Measurements from ENCODE around the gene TMEM81. TPM values are rescaled to one million over a fixed set of nuclear protein-coding genes. Genes with fewer than 3 reads are reported as not detected.

Gene TMEM81
- total RNA-seq, 2 donors from 2014 or later = 4.9 to 6.2 TPM

DNA sequence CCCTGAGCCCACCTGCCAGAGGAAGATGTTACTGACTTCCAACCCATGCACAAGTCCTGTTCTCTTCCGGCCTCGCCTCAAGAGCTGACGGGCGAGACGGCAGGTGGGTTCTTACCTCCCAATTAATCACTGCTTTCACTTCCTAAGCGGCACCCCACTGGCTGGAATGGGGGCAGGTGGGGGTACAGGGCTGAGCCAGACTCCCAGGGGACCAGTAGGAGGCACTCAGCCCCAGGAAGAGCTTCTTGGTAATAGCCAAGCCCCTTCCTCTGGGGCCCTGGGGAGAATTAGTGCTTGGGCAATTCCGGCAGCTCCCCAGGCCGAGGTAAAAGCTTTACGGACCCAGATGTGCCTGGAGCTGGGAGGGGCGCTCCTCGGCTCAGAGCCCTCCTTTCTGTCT, 31.6 kb downstream of the TMEM81 start:
- H3K4me3 Mint-ChIP-seq = no peak overlapping the region
- peaks cover 20% of the 10 kb centered on the region for H3K27me3 ChIP-seq (ENCODE audit: control insufficient read depth, insufficient read depth, low read length, poor library complexity, severe bottlenecking)
- H3K36me3 ChIP-seq (ENCODE audit: control insufficient read depth, insufficient read depth, low read length) = no peaks in the 10 kb centered on the region
- H3K4me1 ChIP-seq (ENCODE audit: control insufficient read depth, insufficient read depth, low read length) = no peaks in the 10 kb centered on the region
- H3K9ac ChIP-seq (ENCODE audit: extremely low read depth, low read length, poor library complexity, severe bottlenecking) = no peak overlapping the region
- H3K27ac Mint-ChIP-seq = no peak overlapping the region
- 88 to 94% methylated on average over 6 to 11 of the region's 11 CpGs for WGBS, 2 experiments (ENCODE audit: insufficient coverage in 1 of 2, insufficient read length in 1 of 2)
- TF ChIP-seq CTCF (conservative IDR thresholded peaks at IDR 0.05) = no peak
- no peak overlapping the region for H3K27ac ChIP-seq (ENCODE audit: low read depth, low read length)
- no peaks in the 10 kb centered on the region for H3K4me1 Mint-ChIP-seq
- no peaks in the 10 kb centered on the region for H3K9me3 ChIP-seq (ENCODE audit: control insufficient read depth, low read length)
- DNase-seq = no peak
- H3K36me3 Mint-ChIP-seq (ENCODE audit: low read depth) = no peaks in the 10 kb centered on the region
- no peaks in the 10 kb centered on the region for H3K9me3 Mint-ChIP-seq
- peaks cover 34% of the 10 kb centered on the region for H3K27me3 Mint-ChIP-seq (ENCODE audit: insufficient read depth)
- H3K4me3 ChIP-seq (ENCODE audit: low read length) = no peak overlapping the region

GRCh38 chr1:205049479-205049878, 34.8 kb downstream of the TMEM81 start:
- 72 to 81% methylated on average over 4 to 6 of the region's 6 CpGs for WGBS, 2 experiments (ENCODE audit: insufficient coverage in 1 of 2, insufficient read length in 1 of 2)
- Mint-ChIP-seq H3K27ac (no peak overlapping the region), H3K4me1 (no peaks in the 10 kb centered on the region), H3K36me3 (ENCODE audit: low read depth) (no peaks in the 10 kb centered on the region), H3K27me3 (ENCODE audit: insufficient read depth) (peaks cover 55% of the 10 kb centered on the region), H3K9me3 (no peaks in the 10 kb centered on the region), H3K4me3 (no peak overlapping the region)
- Histone ChIP-seq H3K27ac (ENCODE audit: low read depth, low read length) (no peak overlapping the region), H3K4me1 (ENCODE audit: control insufficient read depth, insufficient read depth, low read length) (no peaks in the 10 kb centered on the region), H3K36me3 (ENCODE audit: control insufficient read depth, insufficient read depth, low read length) (no peaks in the 10 kb centered on the region), H3K9ac (ENCODE audit: extremely low read depth, low read length, poor library complexity, severe bottlenecking) (no peak overlapping the region), H3K9me3 (ENCODE audit: control insufficient read depth, low read length) (no peaks in the 10 kb centered on the region), H3K27me3 (ENCODE audit: control insufficient read depth, insufficient read depth, low read length, poor library complexity, severe bottlenecking) (peaks cover 52% of the 10 kb centered on the region), H3K4me3 (ENCODE audit: low read length) (no peak overlapping the region)
- TF ChIP-seq CTCF (conservative IDR thresholded peaks at IDR 0.05) = no peak
- DNase-seq = no peak

- Mint-ChIP-seq H3K27me3 (ENCODE audit: insufficient read depth) (peaks cover 65% of the 10 kb centered on the region), H3K36me3 (ENCODE audit: low read depth) (no peaks in the 10 kb centered on the region), H3K27ac (no peak overlapping the region), H3K4me1 (no peaks in the 10 kb centered on the region), H3K4me3 (no peak overlapping the region), H3K9me3 (no peaks in the 10 kb centered on the region)
- H3K27ac ChIP-seq (ENCODE audit: low read depth, low read length) = no peak overlapping the region
- H3K9ac ChIP-seq (ENCODE audit: extremely low read depth, low read length, poor library complexity, severe bottlenecking) = no peak overlapping the region
- no peak for TF ChIP-seq CTCF (conservative IDR thresholded peaks at IDR 0.05)
- 93 to 96% methylated on average over 6 to 9 of the region's 9 CpGs for WGBS, 2 experiments (ENCODE audit: insufficient coverage in 1 of 2, insufficient read length in 1 of 2)
- no peak overlapping the region for H3K4me3 ChIP-seq (ENCODE audit: low read length)
- DNase-seq = no peak
- H3K9me3 ChIP-seq (ENCODE audit: control insufficient read depth, low read length) = no peaks in the 10 kb centered on the region
- peaks cover 63% of the 10 kb centered on the region for H3K27me3 ChIP-seq (ENCODE audit: control insufficient read depth, insufficient read depth, low read length, poor library complexity, severe bottlenecking)
- no peaks in the 10 kb centered on the region for H3K4me1 ChIP-seq (ENCODE audit: control insufficient read depth, insufficient read depth, low read length)
- no peaks in the 10 kb centered on the region for H3K36me3 ChIP-seq (ENCODE audit: control insufficient read depth, insufficient read depth, low read length)
Measured at GRCh38 chr1:205048382-205048781, 35.9 kb downstream of the TMEM81 start.

Data from endodermal cell (in vitro differentiated cells).